SU-DHL-6 (cell line): Measurements from ENCODE around the gene HEATR5A.

Source experiments
- EZH2phosphoT487 ChIP-seq: fragments of 200-600 bp; sonication (generic), shearing (Covaris generic); conservative IDR thresholded peaks from 2 replicates; pipeline ENCODE4 v1.6.1; 2018; ENCODE audit warnings: mild to moderate bottlenecking, antibody characterized with exemption, low read length, moderate library complexity, mixed read lengths
- TF ChIP-seq, protein P1 (sequence below): fragments of 200-600 bp; sonication (generic); IDR thresholded peaks from one replicate; pipeline ENCODE4 v1.5.1; 2017; ENCODE audit warnings: antibody characterized with exemption, mild to moderate bottlenecking, low read length, moderate library complexity; ENCODE audit not compliant: insufficient read depth, poor library complexity, severe bottlenecking

DNA sequence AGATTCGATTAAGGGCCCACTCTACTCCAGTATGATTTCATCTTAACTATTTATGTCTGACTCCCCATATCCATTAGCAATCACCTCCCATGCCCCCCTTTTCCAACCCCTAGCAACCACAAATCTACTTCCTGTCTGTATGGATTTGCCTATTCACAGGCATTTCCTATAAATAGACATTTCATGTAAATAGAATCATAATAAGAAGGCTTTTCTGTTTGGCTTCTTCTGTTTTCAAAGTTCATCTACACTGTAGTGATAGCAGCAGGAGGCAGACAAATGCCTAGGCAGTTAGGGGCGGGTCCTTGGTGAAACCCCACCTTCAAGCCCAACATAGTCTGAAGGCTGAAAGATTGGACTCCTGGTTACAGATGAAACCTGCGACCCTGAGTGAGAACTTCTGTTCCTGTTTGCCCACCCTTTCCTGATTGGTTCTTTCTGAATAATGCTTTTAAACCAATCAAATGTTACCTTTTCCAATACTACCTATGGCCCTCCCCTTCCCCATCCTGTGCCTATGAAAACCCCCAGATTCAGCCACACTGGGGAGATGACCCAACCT is 150.6 kb downstream of the HEATR5A start:
- TF ChIP-seq, protein P1, sequence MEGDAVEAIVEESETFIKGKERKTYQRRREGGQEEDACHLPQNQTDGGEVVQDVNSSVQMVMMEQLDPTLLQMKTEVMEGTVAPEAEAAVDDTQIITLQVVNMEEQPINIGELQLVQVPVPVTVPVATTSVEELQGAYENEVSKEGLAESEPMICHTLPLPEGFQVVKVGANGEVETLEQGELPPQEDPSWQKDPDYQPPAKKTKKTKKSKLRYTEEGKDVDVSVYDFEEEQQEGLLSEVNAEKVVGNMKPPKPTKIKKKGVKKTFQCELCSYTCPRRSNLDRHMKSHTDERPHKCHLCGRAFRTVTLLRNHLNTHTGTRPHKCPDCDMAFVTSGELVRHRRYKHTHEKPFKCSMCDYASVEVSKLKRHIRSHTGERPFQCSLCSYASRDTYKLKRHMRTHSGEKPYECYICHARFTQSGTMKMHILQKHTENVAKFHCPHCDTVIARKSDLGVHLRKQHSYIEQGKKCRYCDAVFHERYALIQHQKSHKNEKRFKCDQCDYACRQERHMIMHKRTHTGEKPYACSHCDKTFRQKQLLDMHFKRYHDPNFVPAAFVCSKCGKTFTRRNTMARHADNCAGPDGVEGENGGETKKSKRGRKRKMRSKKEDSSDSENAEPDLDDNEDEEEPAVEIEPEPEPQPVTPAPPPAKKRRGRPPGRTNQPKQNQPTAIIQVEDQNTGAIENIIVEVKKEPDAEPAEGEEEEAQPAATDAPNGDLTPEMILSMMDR, result no peak
- no peak for TF ChIP-seq EZH2phosphoT487
